Astrocyte (in vitro differentiated cells and primary cell): ENCODE measurements around the gene CD207. TPM values are rescaled to one million over a fixed set of nuclear protein-coding genes. Genes with fewer than 3 reads are reported as not detected.

Experiments
- DNase-seq: peaks from one replicate; pipeline ENCODE4 v3.0.0-alpha.2; 2010; ENCODE audit warnings: low read depth
- FAIRE-seq: peaks from 2 replicates; lab custom pipeline; 2011; peaks lifted over from hg19 to GRCh38; lab: Jason Lieb, UNC
- H2AFZ ChIP-seq: 2 replicates; pipeline ENCODE4 v1.6.0; 2012; ENCODE audit warnings: low read depth, low read length, inconsistent platforms
- H3K27ac ChIP-seq: 2 replicates; pipeline ENCODE4 v1.5.1; 2011; ENCODE audit warnings: low read depth, low read length, inconsistent platforms
- H3K27me3 ChIP-seq: 2 replicates; pipeline ENCODE4 v1.6.0; 2011; ENCODE audit warnings: low read length, inconsistent platforms; ENCODE audit not compliant: insufficient read depth
- H3K36me3 ChIP-seq: 2 replicates; pipeline ENCODE4 v1.5.1; 2011; ENCODE audit warnings: low read length, inconsistent platforms; ENCODE audit not compliant: insufficient read depth
- H3K4me1 ChIP-seq: 2 replicates; pipeline ENCODE4 v1.5.1; 2011; ENCODE audit warnings: low read length, inconsistent platforms; ENCODE audit not compliant: insufficient read depth
- H3K4me2 ChIP-seq: 2 replicates; pipeline ENCODE4 v1.6.0; 2012; ENCODE audit warnings: low read length, inconsistent platforms
- H3K4me3 ChIP-seq: 2 replicates; pipeline ENCODE4 v1.5.1; 2011; ENCODE audit warnings: low read depth, mild to moderate bottlenecking, low read length, inconsistent platforms; ENCODE audit not compliant: insufficient read depth
- H3K79me2 ChIP-seq: 2 replicates; pipeline ENCODE4 v1.6.0; 2012; ENCODE audit warnings: mild to moderate bottlenecking, low read length, inconsistent platforms; ENCODE audit not compliant: insufficient read depth
- H3K9ac ChIP-seq: 2 replicates; pipeline ENCODE4 v1.6.0; 2012; ENCODE audit warnings: mild to moderate bottlenecking, low read length, inconsistent platforms
- H3K9me3 ChIP-seq: 2 replicates; pipeline ENCODE4 v1.5.1; 2012; ENCODE audit warnings: low read depth, mild to moderate bottlenecking, low read length, inconsistent platforms; ENCODE audit not compliant: insufficient read depth
- H4K20me1 ChIP-seq: 2 replicates; pipeline ENCODE4 v1.6.0; 2012; ENCODE audit warnings: low read length, inconsistent platforms; ENCODE audit not compliant: insufficient read depth
- H3K27ac Mint-ChIP-seq: one replicate; pipeline ENCODE4 v1.8.0; 2021; ENCODE audit warnings: mild to moderate bottlenecking, mixed read lengths; ENCODE audit not compliant: unreplicated experiment
- H3K27me3 Mint-ChIP-seq: one replicate; pipeline ENCODE4 v1.8.0; 2021; ENCODE audit warnings: low read depth, mixed read lengths; ENCODE audit not compliant: unreplicated experiment
- H3K36me3 Mint-ChIP-seq: one replicate; pipeline ENCODE4 v1.8.0; 2021; ENCODE audit warnings: low read depth, mixed read lengths; ENCODE audit not compliant: unreplicated experiment
- H3K4me1 Mint-ChIP-seq: one replicate; pipeline ENCODE4 v1.8.0; 2021; ENCODE audit warnings: low read depth, mixed read lengths; ENCODE audit not compliant: unreplicated experiment
- H3K4me3 Mint-ChIP-seq: one replicate; pipeline ENCODE4 v1.8.0; 2021; ENCODE audit warnings: mild to moderate bottlenecking, moderate library complexity, mixed read lengths; ENCODE audit not compliant: unreplicated experiment
- H3K9me3 Mint-ChIP-seq: one replicate; pipeline ENCODE4 v1.8.0; 2021; ENCODE audit warnings: mild to moderate bottlenecking, mixed read lengths; ENCODE audit not compliant: unreplicated experiment
- EZH2 ChIP-seq: IDR thresholded peaks from 2 replicates; pipeline ENCODE4 v1.6.1; 2012; ENCODE audit warnings: mild to moderate bottlenecking, low read length, inconsistent platforms; ENCODE audit not compliant: insufficient read depth
- total RNA-seq: library from RNA; stranded (reverse); gene quantifications from 2 replicates; pipeline ENCODE4 v1.2.1, GENCODE V29; 2021
- TF ChIP-seq, protein P1 (sequence below): IDR thresholded peaks from 2 replicates; pipeline ENCODE4 v1.5.1; 2011; ENCODE audit warnings: low read depth, mild to moderate bottlenecking, inconsistent platforms, low read length, moderate library complexity; ENCODE audit not compliant: insufficient read depth

Gene CD207
- total RNA-seq, 1 donor from 2014 or later: not detected

DNA sequence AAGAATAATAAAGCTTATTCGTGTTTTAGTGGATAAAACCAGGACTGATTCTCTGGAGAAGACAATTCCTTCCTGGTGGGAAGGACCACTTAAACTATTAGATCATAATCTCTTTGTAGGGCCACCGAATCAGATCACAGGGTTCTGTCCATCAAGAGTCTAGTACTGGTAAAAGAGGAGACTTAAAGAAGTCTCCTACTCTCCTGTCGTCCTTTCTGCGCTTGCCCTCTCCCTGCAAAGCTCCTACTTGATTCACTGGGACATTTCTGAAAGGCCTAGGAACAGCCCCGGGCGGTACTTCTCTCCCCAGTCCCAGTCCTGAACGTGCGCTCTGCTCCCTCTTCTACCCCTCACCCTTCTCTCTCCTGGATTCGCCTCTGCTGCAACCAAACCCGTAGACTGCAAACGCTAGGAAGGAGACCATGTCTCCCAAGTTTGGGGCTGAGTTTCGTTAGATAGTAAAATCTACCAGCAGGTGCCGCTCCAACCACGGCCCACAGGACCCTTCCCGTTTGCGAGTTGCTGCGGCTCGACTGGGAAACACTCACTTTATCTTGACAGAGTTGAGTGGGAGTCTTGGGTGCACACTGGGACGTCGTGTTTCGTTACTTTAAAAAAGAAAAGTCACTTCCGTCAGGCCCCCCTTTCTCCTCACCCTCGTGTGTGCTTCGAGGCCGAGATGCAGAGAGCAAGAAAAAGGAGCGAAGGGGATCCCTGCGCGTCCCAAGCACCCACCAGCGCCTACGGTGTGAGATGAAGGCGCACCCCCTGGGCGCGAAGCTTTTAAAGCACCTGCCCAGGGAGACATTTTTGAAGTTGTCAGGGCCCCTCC is 46.1 kb downstream of the CD207 start:
- H3K4me1 ChIP-seq: no peaks in the 10 kb centered on the region
- H4K20me1 ChIP-seq: no peaks in the 10 kb centered on the region
- H3K4me3 ChIP-seq: peak overlapping the region; percentile 45
- H2AFZ ChIP-seq: no peak overlapping the region
- no peak for TF ChIP-seq EZH2
- TF ChIP-seq, protein P1, sequence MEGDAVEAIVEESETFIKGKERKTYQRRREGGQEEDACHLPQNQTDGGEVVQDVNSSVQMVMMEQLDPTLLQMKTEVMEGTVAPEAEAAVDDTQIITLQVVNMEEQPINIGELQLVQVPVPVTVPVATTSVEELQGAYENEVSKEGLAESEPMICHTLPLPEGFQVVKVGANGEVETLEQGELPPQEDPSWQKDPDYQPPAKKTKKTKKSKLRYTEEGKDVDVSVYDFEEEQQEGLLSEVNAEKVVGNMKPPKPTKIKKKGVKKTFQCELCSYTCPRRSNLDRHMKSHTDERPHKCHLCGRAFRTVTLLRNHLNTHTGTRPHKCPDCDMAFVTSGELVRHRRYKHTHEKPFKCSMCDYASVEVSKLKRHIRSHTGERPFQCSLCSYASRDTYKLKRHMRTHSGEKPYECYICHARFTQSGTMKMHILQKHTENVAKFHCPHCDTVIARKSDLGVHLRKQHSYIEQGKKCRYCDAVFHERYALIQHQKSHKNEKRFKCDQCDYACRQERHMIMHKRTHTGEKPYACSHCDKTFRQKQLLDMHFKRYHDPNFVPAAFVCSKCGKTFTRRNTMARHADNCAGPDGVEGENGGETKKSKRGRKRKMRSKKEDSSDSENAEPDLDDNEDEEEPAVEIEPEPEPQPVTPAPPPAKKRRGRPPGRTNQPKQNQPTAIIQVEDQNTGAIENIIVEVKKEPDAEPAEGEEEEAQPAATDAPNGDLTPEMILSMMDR: peak; percentile 53
- peaks cover 62% of the 10 kb centered on the region for H3K27me3 ChIP-seq
- H3K9ac ChIP-seq: no peak overlapping the region
- H3K36me3 ChIP-seq: no peaks in the 10 kb centered on the region
- peaks cover 70% of the 10 kb centered on the region for H3K27me3 Mint-ChIP-seq
- FAIRE-seq (no peak), DNase-seq (peak; percentile 32)
- H3K36me3 Mint-ChIP-seq: no peaks in the 10 kb centered on the region
- peak overlapping the region; percentile 44 for H3K27ac Mint-ChIP-seq
- peaks cover 6% of the 10 kb centered on the region for H3K4me1 Mint-ChIP-seq
- peak overlapping the region; percentile 77 for H3K4me2 ChIP-seq
- H3K9me3 ChIP-seq: no peaks in the 10 kb centered on the region
- no peak overlapping the region for H3K27ac ChIP-seq
- peak overlapping the region; percentile 74 for H3K4me3 Mint-ChIP-seq
- no peaks in the 10 kb centered on the region for H3K79me2 ChIP-seq
- H3K9me3 Mint-ChIP-seq: peaks cover 8% of the 10 kb centered on the region

DNA sequence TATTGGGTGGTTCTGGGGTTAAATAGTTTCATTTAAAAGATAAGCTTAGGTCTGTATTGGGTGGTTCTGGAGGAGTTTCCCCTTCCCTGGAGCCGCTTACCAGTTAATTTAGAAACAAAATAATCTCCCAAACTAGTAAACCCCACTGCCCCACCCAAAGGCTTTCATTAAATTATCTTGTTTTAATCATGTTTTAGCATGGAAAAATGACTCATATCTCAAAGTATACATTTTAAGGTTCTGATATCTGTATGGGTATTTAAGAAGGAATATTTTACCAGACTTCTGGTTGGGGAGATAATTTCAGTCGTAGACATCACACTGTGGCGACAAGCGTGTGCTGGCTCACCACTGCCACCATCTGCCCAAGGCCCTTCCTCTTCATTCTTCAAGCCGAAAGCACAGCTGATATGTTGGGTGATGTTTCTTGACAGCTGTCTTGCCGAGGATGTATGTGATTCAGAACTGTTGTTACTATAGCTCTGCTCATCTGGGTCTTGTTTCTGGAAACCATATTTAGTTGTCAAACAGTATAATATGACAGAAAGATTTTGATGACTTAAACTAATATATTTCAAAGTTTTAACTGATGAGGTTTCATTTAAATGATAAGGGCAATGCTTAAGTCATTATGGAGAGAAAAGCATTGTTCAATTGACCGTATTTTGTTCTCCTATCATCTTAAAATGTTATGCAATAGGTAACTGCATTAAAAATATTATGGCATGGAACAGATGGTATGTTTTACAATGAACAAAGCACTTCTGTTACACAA is 50.3 kb downstream of the CD207 start:
- H3K4me1 ChIP-seq: no peaks in the 10 kb centered on the region
- H4K20me1 ChIP-seq: no peaks in the 10 kb centered on the region
- H3K9ac ChIP-seq: no peak overlapping the region
- no peak overlapping the region for H3K27ac ChIP-seq
- H3K4me1 Mint-ChIP-seq: peaks cover 6% of the 10 kb centered on the region
- DNase-seq (peak; percentile 16), FAIRE-seq (no peak)
- H3K4me3 ChIP-seq: no peak overlapping the region
- H3K9me3 ChIP-seq: no peaks in the 10 kb centered on the region
- H3K27me3 ChIP-seq: peaks cover 32% of the 10 kb centered on the region
- TF ChIP-seq EZH2: no peak
- TF ChIP-seq, protein P1: peak; percentile 33
- no peak overlapping the region for H3K4me3 Mint-ChIP-seq
- no peak overlapping the region for H2AFZ ChIP-seq
- no peaks in the 10 kb centered on the region for H3K79me2 ChIP-seq
- H3K36me3 Mint-ChIP-seq: no peaks in the 10 kb centered on the region
- H3K4me2 ChIP-seq: no peak overlapping the region
- peaks cover 52% of the 10 kb centered on the region for H3K27me3 Mint-ChIP-seq
- H3K9me3 Mint-ChIP-seq: no peaks in the 10 kb centered on the region
- no peak overlapping the region for H3K27ac Mint-ChIP-seq
- H3K36me3 ChIP-seq: no peaks in the 10 kb centered on the region
